ENCODE data around the gene RNASEH2C. TPM values are rescaled to one million over a fixed set of nuclear protein-coding genes. Genes with fewer than 3 reads are reported as not detected.
"Not testable (repeated sequence)": the region's sequence is repeated elsewhere in the genome, so short reads cannot be mapped to it uniquely, and the experiment has no call there.

Gene RNASEH2C
- total RNA-seq, 4 donors from 2014 or later: 24.5 to 53.8 (median 33.7) TPM

DNA sequence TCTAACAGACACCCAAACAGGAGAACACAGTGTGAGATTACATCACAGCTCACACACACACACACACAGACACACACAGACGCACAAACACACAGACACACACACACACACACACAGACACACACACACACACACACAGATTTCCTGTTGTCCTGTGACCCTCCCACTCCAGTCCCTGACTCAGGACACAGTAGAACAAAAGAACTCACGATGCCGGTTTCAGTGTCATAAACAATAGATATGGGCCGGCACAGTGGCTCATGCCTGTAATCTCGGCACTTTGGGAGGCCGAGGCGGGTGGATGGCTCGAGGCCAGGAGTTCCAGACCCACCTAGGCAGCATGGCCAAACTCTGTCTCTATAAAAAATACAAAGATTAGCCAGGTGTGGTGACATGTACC is 22.4 kb downstream of the RNASEH2C start:
- no peak for DNase-seq (ENCODE audit: low spot score in 2 of 2)
- Histone ChIP-seq H3K9me3 (no peaks in the 10 kb centered on the region), H3K27ac (no peak overlapping the region), H3K4me1 (peaks cover 3% of the 10 kb centered on the region), H3K36me3 (no peaks in the 10 kb centered on the region), H3K4me3 (no peak overlapping the region), H3K27me3 (no peaks in the 10 kb centered on the region)
- 59% methylated on average over 8 of the region's 8 CpGs for WGBS
- TF ChIP-seq POLR2A (IDR thresholded peaks at IDR 0.05) (no peak), POLR2AphosphoS5 (IDR thresholded peaks at IDR 0.05) (no peak), EP300 (IDR thresholded peaks at IDR 0.05) (no peak)
- TF ChIP-seq, protein P1, sequence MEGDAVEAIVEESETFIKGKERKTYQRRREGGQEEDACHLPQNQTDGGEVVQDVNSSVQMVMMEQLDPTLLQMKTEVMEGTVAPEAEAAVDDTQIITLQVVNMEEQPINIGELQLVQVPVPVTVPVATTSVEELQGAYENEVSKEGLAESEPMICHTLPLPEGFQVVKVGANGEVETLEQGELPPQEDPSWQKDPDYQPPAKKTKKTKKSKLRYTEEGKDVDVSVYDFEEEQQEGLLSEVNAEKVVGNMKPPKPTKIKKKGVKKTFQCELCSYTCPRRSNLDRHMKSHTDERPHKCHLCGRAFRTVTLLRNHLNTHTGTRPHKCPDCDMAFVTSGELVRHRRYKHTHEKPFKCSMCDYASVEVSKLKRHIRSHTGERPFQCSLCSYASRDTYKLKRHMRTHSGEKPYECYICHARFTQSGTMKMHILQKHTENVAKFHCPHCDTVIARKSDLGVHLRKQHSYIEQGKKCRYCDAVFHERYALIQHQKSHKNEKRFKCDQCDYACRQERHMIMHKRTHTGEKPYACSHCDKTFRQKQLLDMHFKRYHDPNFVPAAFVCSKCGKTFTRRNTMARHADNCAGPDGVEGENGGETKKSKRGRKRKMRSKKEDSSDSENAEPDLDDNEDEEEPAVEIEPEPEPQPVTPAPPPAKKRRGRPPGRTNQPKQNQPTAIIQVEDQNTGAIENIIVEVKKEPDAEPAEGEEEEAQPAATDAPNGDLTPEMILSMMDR (IDR thresholded peaks at IDR 0.05): no peak

DNA sequence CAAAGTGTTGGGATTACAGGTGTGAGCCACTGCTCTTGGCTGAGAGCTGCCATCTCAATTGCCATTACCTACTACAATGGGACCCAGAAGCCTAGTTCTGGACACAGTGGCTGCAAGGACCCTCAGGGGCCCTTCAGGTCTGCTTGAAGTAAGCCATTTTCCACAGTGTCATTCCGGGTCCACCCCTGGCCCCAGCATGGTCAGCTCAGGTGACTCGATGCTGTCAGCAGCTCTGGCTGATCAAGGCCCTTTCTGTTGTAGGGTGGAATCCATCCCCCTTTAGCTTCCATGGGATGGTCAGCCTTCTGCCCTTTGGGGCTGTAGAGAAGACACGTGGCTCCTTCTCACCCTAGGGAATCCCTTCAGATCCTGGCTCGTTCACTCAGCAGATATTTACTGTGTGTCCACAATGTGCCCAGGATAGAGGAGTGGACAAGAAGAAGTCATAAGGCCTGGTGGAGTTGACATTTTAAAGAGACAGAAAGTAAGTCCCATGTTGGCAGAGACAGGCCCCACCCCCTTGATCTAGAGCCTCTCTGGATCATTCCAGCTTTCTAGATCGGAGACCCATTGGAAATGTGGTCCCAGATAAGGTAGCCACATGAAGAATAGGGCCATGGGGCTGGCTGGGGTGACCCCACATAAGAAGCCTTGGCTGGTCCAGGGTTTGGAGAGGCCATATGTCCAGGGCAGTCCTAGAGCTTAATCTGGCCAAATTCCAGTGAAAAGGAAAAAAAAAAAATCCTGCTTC is 23.6 kb downstream of the RNASEH2C start:
- WGBS: 83% methylated on average over 4 of the region's 5 CpGs
- Histone ChIP-seq H3K4me1 (peaks cover 3% of the 10 kb centered on the region), H3K9me3 (no peaks in the 10 kb centered on the region), H3K27ac (no peak overlapping the region), H3K36me3 (no peaks in the 10 kb centered on the region), H3K4me3 (no peak overlapping the region), H3K27me3 (no peaks in the 10 kb centered on the region)
- no peak for DNase-seq (ENCODE audit: low spot score in 2 of 2)
- no peak for TF ChIP-seq EP300 (IDR thresholded peaks at IDR 0.05)

DNA sequence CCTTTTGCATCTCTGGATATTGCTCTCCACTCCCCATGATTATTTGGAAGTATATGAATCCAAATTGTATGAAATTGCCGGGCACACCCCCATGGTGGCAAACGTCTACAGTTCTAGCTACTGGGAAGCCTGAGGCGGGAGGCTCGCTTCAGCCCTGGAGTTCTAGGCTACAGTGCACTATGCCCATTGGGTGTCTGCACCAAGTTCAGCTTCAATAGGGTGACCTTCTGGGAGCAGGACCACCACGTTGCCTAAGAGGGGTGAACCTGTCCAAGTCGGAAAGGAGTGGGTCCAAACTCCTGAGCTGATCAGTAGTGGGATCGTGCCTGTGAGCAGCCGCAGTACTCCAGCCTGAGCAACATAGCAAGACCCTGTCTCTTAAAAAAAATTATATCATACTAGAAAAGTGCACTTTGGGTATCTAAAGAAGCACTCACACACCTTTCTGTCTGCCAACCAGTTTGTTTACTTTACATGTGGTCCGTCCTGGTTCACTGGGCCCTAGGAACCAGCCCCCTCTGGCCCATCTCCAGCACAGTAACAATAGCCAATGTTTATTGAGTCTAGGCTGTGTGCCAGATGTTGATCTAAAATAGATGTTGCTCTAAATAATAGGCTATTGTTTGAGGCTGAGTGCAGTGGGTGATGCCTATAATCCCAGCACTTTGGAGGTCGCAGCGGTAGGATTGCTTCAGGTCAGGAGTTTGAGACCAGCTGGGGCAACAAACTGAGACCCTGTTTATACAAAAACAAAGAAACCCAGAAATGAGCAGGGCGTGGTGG is 24.9 kb downstream of the RNASEH2C start:
- H3K9me3 ChIP-seq: no peaks in the 10 kb centered on the region
- peaks cover 3% of the 10 kb centered on the region for H3K4me1 ChIP-seq
- no peak for DNase-seq (ENCODE audit: low spot score in 2 of 2)
- WGBS: 74% methylated on average over 12 of the region's 12 CpGs
- H3K4me3 ChIP-seq: no peak overlapping the region
- H3K36me3 ChIP-seq: no peaks in the 10 kb centered on the region
- H3K27me3 ChIP-seq: no peaks in the 10 kb centered on the region
- no peak overlapping the region for H3K27ac ChIP-seq
- TF ChIP-seq, protein P1 (IDR thresholded peaks at IDR 0.05): no peak
- TF ChIP-seq POLR2A (IDR thresholded peaks at IDR 0.05): no peak
- TF ChIP-seq EP300 (IDR thresholded peaks at IDR 0.05): no peak
- TF ChIP-seq POLR2AphosphoS5 (IDR thresholded peaks at IDR 0.05): no peak

DNA sequence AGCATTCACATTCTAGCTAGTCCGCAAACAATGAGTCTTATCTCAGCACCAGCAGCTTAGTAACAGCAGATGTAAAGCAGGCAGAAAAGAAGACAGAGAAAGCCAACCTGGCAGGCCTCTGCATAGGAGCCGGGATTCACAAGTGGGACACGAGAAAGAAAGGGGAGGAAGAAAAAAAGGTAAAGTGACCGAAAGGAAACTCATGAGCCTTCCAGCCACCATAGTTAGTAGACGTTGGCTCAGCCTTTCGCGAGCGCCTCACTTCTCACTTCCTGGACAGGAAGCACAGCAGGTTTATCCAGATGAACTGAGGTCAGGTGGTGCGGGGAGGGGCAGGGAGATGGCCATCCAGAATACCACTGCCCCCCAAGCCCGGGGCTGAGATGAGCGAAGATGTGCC is 28.2 kb downstream of the RNASEH2C start:
- H3K4me3 ChIP-seq: no peak overlapping the region

DNA sequence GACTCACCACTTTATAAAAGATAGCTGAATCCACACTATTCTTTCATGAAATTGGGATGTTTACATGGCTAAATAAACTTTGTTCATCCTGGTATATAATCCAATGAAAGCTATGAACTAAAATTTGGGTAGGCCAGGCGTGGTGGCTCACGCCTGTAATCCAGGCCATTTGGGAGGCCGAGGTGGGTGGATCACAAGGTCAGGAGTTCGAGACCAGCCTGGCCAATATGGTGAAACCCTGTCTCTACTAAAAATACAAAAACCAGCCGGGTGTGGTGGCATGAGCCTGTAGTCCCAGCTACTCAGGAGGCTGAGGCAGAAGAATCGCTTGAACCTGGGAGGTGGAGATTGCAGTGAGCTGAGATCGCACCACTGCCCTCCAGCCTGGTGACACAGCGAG is 28.8 kb downstream of the RNASEH2C start:
- 92% methylated on average over 8 of the region's 8 CpGs for WGBS
- H3K9me3 ChIP-seq; DNase-seq (ENCODE audit: low spot score in 2 of 2); H3K27me3 ChIP-seq; H3K4me3 ChIP-seq; H3K4me1 ChIP-seq; H3K27ac ChIP-seq; H3K36me3 ChIP-seq: not testable (repeated sequence)

More for the DNA sequence above, 28.2 kb downstream of the RNASEH2C start:
- WGBS: 72% methylated on average over 11 of the region's 11 CpGs
- no peak for DNase-seq (ENCODE audit: low spot score in 2 of 2)
- Histone ChIP-seq H3K9me3 (no peaks in the 10 kb centered on the region), H3K4me1 (peaks cover 3% of the 10 kb centered on the region), H3K27me3 (no peaks in the 10 kb centered on the region), H3K36me3 (no peaks in the 10 kb centered on the region), H3K27ac (peak overlapping the region; percentile 4)
- TF ChIP-seq, protein P1 (IDR thresholded peaks at IDR 0.05): no peak
- TF ChIP-seq POLR2A (IDR thresholded peaks at IDR 0.05): no peak
- no peak for TF ChIP-seq POLR2AphosphoS5 (IDR thresholded peaks at IDR 0.05)
- TF ChIP-seq EP300 (IDR thresholded peaks at IDR 0.05): no peak

DNA sequence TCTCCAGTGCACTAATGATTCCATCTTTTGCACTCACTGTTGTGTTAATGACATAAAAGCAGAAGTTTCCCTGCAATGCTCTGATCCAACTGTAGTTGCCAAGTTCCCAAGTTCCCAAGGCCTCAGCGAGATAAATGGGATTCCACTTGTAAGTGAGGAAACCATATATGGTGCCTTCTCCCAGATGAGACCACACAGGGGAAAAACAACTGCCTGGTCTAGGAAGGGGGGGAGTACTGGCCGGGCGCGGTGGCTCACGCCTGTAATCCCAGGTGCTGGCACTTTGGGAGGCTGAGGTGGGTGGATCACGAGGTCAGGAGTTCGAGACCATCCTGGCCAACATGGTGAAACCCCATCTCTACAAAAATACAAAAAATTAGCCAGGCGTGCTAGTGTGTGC is 34.6 kb downstream of the RNASEH2C start:
- TF ChIP-seq EP300 (IDR thresholded peaks at IDR 0.05) (no peak), POLR2A (IDR thresholded peaks at IDR 0.05) (no peak), POLR2AphosphoS5 (IDR thresholded peaks at IDR 0.05) (no peak)
- TF ChIP-seq, protein P1 (IDR thresholded peaks at IDR 0.05): no peak
- Histone ChIP-seq H3K9me3 (no peaks in the 10 kb centered on the region), H3K36me3 (no peaks in the 10 kb centered on the region), H3K4me1 (no peaks in the 10 kb centered on the region), H3K4me3 (no peak overlapping the region), H3K27me3 (no peaks in the 10 kb centered on the region), H3K27ac (no peak overlapping the region)
- no peak for DNase-seq (ENCODE audit: low spot score in 2 of 2)
- WGBS: 88% methylated on average over 8 of the region's 8 CpGs

DNA sequence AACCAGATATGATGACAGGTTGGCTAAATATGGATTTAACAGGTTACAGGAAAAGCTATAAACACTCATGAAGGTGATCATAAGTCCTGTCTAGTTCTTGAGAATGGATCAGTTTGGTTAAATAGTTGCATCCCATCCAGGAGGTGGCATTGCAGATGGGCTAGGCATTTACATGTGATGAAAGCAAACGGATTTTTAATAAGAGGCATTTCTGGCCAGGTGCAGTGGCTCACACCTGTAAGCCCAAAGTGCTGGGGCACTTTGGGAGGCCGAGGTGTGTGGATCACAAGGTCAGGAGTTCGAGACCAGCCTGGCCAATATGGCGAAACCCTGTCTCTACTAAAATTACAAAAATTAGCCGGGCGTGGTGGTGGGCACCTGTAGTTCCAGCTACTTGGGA is 37.1 kb downstream of the RNASEH2C start:
- H3K27ac ChIP-seq; H3K9me3 ChIP-seq; H3K27me3 ChIP-seq; DNase-seq (ENCODE audit: low spot score in 2 of 2); H3K36me3 ChIP-seq; H3K4me3 ChIP-seq; H3K4me1 ChIP-seq: not testable (repeated sequence)
- WGBS: 79% methylated on average over 6 of the region's 6 CpGs

All from suprapubic skin (tissue), 4 donors.